GOT3 (cell line): ENCODE measurements around the gene USP6NL.

Experiments
- DNase-seq: peaks from one replicate; lab custom pipeline; 2025; ENCODE audit warnings: mixed read lengths; lab: John Stamatoyannopoulos, UW

The USP6NL gene

GRCh38 chr10:11593612-11594011, 17.8 kb downstream of the USP6NL start:
- DNase-seq: no peak

- no peak for DNase-seq
Measured at GRCh38 chr10:11589738-11590137, 21.7 kb downstream of the USP6NL start.

GRCh38 chr10:11588873-11589574, 22.4 kb downstream of the USP6NL start:
- DNase-seq: no peak

GRCh38 chr10:11587722-11588259, 23.7 kb downstream of the USP6NL start:
- DNase-seq: no peak

- DNase-seq: no peak
Measured at GRCh38 chr10:11586170-11586569, 25.3 kb downstream of the USP6NL start.

GRCh38 chr10:11581213-11581612, 30.2 kb downstream of the USP6NL start:
- no peak for DNase-seq

GRCh38 chr10:11579885-11580284, 31.6 kb downstream of the USP6NL start:
- no peak for DNase-seq

GRCh38 chr10:11578802-11579255, 32.6 kb downstream of the USP6NL start:
- DNase-seq: no peak

GRCh38 chr10:11576092-11576809, 35.2 kb downstream of the USP6NL start:
- DNase-seq: no peak

- no peak for DNase-seq
Measured at GRCh38 chr10:11573497-11573896, 38.0 kb downstream of the USP6NL start.

- no peak for DNase-seq
Measured at GRCh38 chr10:11570751-11571150, 40.7 kb downstream of the USP6NL start.

GRCh38 chr10:11569471-11569870, 42.0 kb downstream of the USP6NL start:
- DNase-seq: no peak

GRCh38 chr10:11568578-11568977, 42.9 kb downstream of the USP6NL start:
- no peak for DNase-seq

- DNase-seq: no peak
Measured at GRCh38 chr10:11564741-11565140, 46.7 kb downstream of the USP6NL start.

GRCh38 chr10:11563936-11564335, 47.5 kb downstream of the USP6NL start:
- no peak for DNase-seq

- DNase-seq: no peak
Measured at GRCh38 chr10:11562888-11563287, 48.6 kb downstream of the USP6NL start.

- DNase-seq: no peak
Measured at GRCh38 chr10:11560076-11560709, 51.3 kb downstream of the USP6NL start.

GRCh38 chr10:11557967-11558366, 53.5 kb downstream of the USP6NL start:
- no peak for DNase-seq

- DNase-seq: no peak
Measured at GRCh38 chr10:11557513-11557912, 53.9 kb downstream of the USP6NL start.

- no peak for DNase-seq
Measured at GRCh38 chr10:11555556-11555955, 55.9 kb downstream of the USP6NL start.

- DNase-seq: no peak
Measured at GRCh38 chr10:11553773-11554381, 57.6 kb downstream of the USP6NL start.

- DNase-seq: no peak
Measured at GRCh38 chr10:11551916-11552602, 59.4 kb downstream of the USP6NL start.
